Hepatocyte (in vitro differentiated cells): Measurements from ENCODE around the gene NXPH4. TPM values are rescaled to one million over a fixed set of nuclear protein-coding genes. Genes with fewer than 3 reads are reported as not detected.

ENCODE experiments used
- DNase-seq: peaks from one replicate; pipeline ENCODE4 v3.0.0-alpha.2; 2016; ENCODE audit warnings: low spot score
- H2AFZ ChIP-seq: fragments of 200-600 bp; sonication (generic); 2 replicates; pipeline ENCODE4 v1.6.0; 2016; ENCODE audit warnings: antibody characterized with exemption, mild to moderate bottlenecking
- H3K27ac ChIP-seq: fragments of 200-600 bp; sonication (generic); 2 replicates; pipeline ENCODE4 v1.5.1; 2016; ENCODE audit warnings: mild to moderate bottlenecking
- H3K27me3 ChIP-seq: fragments of 200-600 bp; sonication (generic); 2 replicates; pipeline ENCODE4 v1.6.1; 2016
- H3K36me3 ChIP-seq: fragments of 200-600 bp; sonication (generic); replicated peaks from 2 replicates; pipeline ENCODE4 v1.5.1; 2016; ENCODE audit warnings: low read depth; ENCODE audit not compliant: insufficient read depth
- H3K4me1 ChIP-seq: fragments of 200-600 bp; sonication (generic); 2 replicates; pipeline ENCODE4 v1.5.1; 2016; ENCODE audit warnings: mild to moderate bottlenecking, moderate library complexity; ENCODE audit not compliant: insufficient read depth
- H3K4me2 ChIP-seq: fragments of 200-600 bp; sonication (generic); 2 replicates; pipeline ENCODE4 v1.6.0; 2016
- H3K4me3 ChIP-seq: fragments of 200-600 bp; sonication (generic); 2 replicates; pipeline ENCODE4 v1.5.1; 2016; ENCODE audit warnings: mild to moderate bottlenecking
- H3K79me2 ChIP-seq: fragments of 200-600 bp; sonication (generic); 2 replicates; pipeline ENCODE4 v1.6.0; 2017; ENCODE audit warnings: mild to moderate bottlenecking
- H3K9me2 ChIP-seq: fragments of 200-600 bp; sonication (generic); replicated peaks from 2 replicates; pipeline ENCODE4 v1.6.0; 2017; ENCODE audit warnings: mild to moderate bottlenecking; ENCODE audit not compliant: insufficient read depth
- H3K9me3 ChIP-seq: fragments of 200-600 bp; sonication (generic); 2 replicates; pipeline ENCODE4 v1.5.1; 2016; ENCODE audit warnings: low read depth, mild to moderate bottlenecking
- H4K20me1 ChIP-seq: fragments of 200-600 bp; sonication (generic); 2 replicates; pipeline ENCODE4 v1.6.0; 2016; ENCODE audit warnings: mild to moderate bottlenecking; ENCODE audit not compliant: insufficient read depth, poor library complexity, severe bottlenecking
- EZH2 ChIP-seq: fragments of 200-600 bp; sonication (generic); IDR thresholded peaks from 2 replicates; pipeline ENCODE4 v1.6.1; 2016; ENCODE audit warnings: antibody characterized with exemption, mild to moderate bottlenecking, borderline replicate concordance
- EZH2phosphoT487 ChIP-seq: fragments of 200-600 bp; sonication (generic); IDR thresholded peaks from one replicate; pipeline ENCODE4 v1.6.1; 2018; ENCODE audit warnings: antibody characterized with exemption, mild to moderate bottlenecking, low read depth, moderate library complexity; ENCODE audit not compliant: unreplicated experiment, severe bottlenecking
- WGBS: methylation state at CpG from one replicate; pipeline ENCODE4 v1.1.6; 2016; ENCODE audit warnings: low lambda C conversion rate; ENCODE audit errors: missing lambda C conversion rate; 5-methylcytosine and 5-hydroxymethylcytosine counted together
- polyA plus RNA-seq: library from polyadenylated mRNA; unstranded; fragments of >200 nt; fragmentation: Nextera tagmentation; extraction: Ambion mirVana; gene quantifications from 2 replicates; pipeline ENCODE4 v1.2.1, GENCODE V29; 2016
- total RNA-seq: library from RNA; depleted of rRNA; stranded (reverse); fragments of >200 nt; gene quantifications from 2 replicates; pipeline ENCODE4 v1.2.3, GENCODE V29; 2014
- TF ChIP-seq, protein P1 (sequence below): fragments of 200-600 bp; sonication (generic); IDR thresholded peaks from 2 replicates; pipeline ENCODE4 v1.5.1; 2016; ENCODE audit warnings: antibody characterized with exemption, mild to moderate bottlenecking; ENCODE audit not compliant: poor library complexity

The NXPH4 gene
- total and polyA plus RNA-seq, 2 experiments from 2014 or later = 1.1 to 3.3 TPM

DNA sequence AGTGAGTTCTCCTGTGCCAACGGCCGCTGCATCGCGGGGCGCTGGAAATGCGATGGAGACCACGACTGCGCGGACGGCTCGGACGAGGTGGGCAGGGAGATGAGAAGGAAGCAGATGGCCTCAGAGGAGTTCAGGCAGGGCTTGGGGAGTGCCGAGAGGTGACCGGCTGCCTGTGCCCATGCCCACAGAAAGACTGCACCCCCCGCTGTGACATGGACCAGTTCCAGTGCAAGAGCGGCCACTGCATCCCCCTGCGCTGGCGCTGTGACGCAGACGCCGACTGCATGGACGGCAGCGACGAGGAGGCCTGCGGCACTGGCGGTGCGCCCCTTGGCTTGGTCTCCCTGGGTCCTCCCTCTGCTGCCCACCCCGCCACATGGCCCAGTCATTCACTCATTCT lies 13.4 kb upstream of the NXPH4 start:
- no peak for TF ChIP-seq EZH2phosphoT487
- no peak for TF ChIP-seq EZH2
- TF ChIP-seq, protein P1, sequence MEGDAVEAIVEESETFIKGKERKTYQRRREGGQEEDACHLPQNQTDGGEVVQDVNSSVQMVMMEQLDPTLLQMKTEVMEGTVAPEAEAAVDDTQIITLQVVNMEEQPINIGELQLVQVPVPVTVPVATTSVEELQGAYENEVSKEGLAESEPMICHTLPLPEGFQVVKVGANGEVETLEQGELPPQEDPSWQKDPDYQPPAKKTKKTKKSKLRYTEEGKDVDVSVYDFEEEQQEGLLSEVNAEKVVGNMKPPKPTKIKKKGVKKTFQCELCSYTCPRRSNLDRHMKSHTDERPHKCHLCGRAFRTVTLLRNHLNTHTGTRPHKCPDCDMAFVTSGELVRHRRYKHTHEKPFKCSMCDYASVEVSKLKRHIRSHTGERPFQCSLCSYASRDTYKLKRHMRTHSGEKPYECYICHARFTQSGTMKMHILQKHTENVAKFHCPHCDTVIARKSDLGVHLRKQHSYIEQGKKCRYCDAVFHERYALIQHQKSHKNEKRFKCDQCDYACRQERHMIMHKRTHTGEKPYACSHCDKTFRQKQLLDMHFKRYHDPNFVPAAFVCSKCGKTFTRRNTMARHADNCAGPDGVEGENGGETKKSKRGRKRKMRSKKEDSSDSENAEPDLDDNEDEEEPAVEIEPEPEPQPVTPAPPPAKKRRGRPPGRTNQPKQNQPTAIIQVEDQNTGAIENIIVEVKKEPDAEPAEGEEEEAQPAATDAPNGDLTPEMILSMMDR = no peak
- H3K27ac ChIP-seq = no peak overlapping the region
- no peak overlapping the region for H3K4me2 ChIP-seq
- no peak for DNase-seq
- no peaks in the 10 kb centered on the region for H3K9me2 ChIP-seq
- H3K36me3 ChIP-seq = no peaks in the 10 kb centered on the region
- no peaks in the 10 kb centered on the region for H3K4me1 ChIP-seq
- no peak overlapping the region for H3K4me3 ChIP-seq
- no peaks in the 10 kb centered on the region for H4K20me1 ChIP-seq
- H3K27me3 ChIP-seq = no peaks in the 10 kb centered on the region
- no peaks in the 10 kb centered on the region for H3K9me3 ChIP-seq
- H2AFZ ChIP-seq = no peak overlapping the region
- 98% methylated on average over 28 of the region's 28 CpGs for WGBS
- no peaks in the 10 kb centered on the region for H3K79me2 ChIP-seq

- no peak overlapping the region for H3K27ac ChIP-seq
- no peaks in the 10 kb centered on the region for H3K27me3 ChIP-seq
- no peak overlapping the region for H2AFZ ChIP-seq
- H4K20me1 ChIP-seq = no peaks in the 10 kb centered on the region
- H3K4me1 ChIP-seq = no peaks in the 10 kb centered on the region
- H3K4me2 ChIP-seq = no peak overlapping the region
- TF ChIP-seq EZH2phosphoT487 = no peak
- TF ChIP-seq EZH2 = no peak
- TF ChIP-seq, protein P1 = no peak
- DNase-seq = no peak
- no peak overlapping the region for H3K4me3 ChIP-seq
- H3K9me3 ChIP-seq = no peaks in the 10 kb centered on the region
- no peaks in the 10 kb centered on the region for H3K79me2 ChIP-seq
- H3K9me2 ChIP-seq = no peaks in the 10 kb centered on the region
- no peaks in the 10 kb centered on the region for H3K36me3 ChIP-seq
- 95% methylated on average over 11 of the region's 11 CpGs for WGBS
Observed at GRCh38 chr12:57203791-57204190, 12.8 kb upstream of the NXPH4 start.

DNA sequence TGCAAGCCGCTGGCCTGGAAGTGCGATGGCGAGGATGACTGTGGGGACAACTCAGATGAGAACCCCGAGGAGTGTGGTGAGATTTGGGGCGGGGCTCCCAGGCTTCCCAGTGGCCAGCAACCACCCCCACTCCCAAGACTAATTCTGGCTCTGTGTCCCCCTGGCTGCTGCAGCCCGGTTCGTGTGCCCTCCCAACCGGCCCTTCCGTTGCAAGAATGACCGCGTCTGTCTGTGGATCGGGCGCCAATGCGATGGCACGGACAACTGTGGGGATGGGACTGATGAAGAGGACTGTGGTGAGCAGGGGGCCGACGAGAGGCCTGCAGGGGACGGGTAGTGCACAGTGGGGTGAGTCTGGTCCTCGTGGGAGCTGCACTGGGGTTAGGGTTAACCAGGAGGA lies 12.1 kb upstream of the NXPH4 start:
- DNase-seq = no peak
- no peaks in the 10 kb centered on the region for H3K9me3 ChIP-seq
- 98% methylated on average over 19 of the region's 19 CpGs for WGBS

More for the DNA sequence above, 12.1 kb upstream of the NXPH4 start:
- H4K20me1 ChIP-seq = no peaks in the 10 kb centered on the region
- no peaks in the 10 kb centered on the region for H3K36me3 ChIP-seq
- H3K4me1 ChIP-seq = no peaks in the 10 kb centered on the region
- H3K9me2 ChIP-seq = no peaks in the 10 kb centered on the region
- TF ChIP-seq EZH2phosphoT487 = no peak
- no peak for TF ChIP-seq EZH2
- TF ChIP-seq, protein P1 = no peak
- H3K27ac ChIP-seq = no peak overlapping the region
- H3K4me3 ChIP-seq = no peak overlapping the region
- H3K4me2 ChIP-seq = no peak overlapping the region
- H3K27me3 ChIP-seq = no peaks in the 10 kb centered on the region
- H2AFZ ChIP-seq = no peak overlapping the region
- no peaks in the 10 kb centered on the region for H3K79me2 ChIP-seq
